GM12872 (cell line): ENCODE measurements around the gene CNTNAP2.

ENCODE experiments used
- CTCF ChIP-seq: IDR thresholded peaks from 3 replicates; pipeline ENCODE4 v1.5.1; 2011; ENCODE audit warnings: low read depth, mild to moderate bottlenecking, low read length, moderate library complexity; ENCODE audit not compliant: insufficient read depth

The CNTNAP2 gene

GRCh38 chr7:147829016-147829415 lies 1712.4 kb downstream of the CNTNAP2 start:
- no peak for TF ChIP-seq CTCF

GRCh38 chr7:147833557-147833956 lies 1717.0 kb downstream of the CNTNAP2 start:
- no peak for TF ChIP-seq CTCF

GRCh38 chr7:147833970-147834369 lies 1717.4 kb downstream of the CNTNAP2 start:
- no peak for TF ChIP-seq CTCF

- no peak for TF ChIP-seq CTCF
Measured at GRCh38 chr7:147852833-147853232, 1736.2 kb downstream of the CNTNAP2 start.

GRCh38 chr7:147857152-147858140 lies 1740.8 kb downstream of the CNTNAP2 start:
- TF ChIP-seq CTCF, result no peak

- no peak for TF ChIP-seq CTCF
Measured at GRCh38 chr7:147858421-147858820, 1741.8 kb downstream of the CNTNAP2 start.

GRCh38 chr7:147859033-147859432 lies 1742.4 kb downstream of the CNTNAP2 start:
- no peak for TF ChIP-seq CTCF
